ENCODE data around the gene ATG16L1.

DNA sequence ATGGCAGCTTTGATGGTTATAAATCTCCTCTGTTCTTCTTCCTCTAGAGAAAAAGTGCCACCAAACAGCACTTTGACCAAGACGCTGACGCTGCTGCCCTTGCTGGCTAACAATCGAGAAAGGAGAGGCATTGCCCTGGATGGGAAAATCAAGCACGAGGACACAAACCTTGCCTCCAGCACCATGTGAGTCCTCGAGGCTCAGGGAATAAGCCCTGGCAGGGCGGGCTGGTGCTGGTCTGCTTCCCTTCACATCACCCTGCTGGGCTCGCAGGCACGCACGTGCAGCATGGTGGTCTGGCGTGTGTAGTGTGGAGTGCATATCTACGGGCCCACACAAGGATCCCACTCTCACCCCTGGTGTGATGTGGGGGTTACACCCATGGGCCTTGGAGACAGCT is 83.4 kb downstream of the ATG16L1 start:
- TF ChIP-seq, protein P1, sequence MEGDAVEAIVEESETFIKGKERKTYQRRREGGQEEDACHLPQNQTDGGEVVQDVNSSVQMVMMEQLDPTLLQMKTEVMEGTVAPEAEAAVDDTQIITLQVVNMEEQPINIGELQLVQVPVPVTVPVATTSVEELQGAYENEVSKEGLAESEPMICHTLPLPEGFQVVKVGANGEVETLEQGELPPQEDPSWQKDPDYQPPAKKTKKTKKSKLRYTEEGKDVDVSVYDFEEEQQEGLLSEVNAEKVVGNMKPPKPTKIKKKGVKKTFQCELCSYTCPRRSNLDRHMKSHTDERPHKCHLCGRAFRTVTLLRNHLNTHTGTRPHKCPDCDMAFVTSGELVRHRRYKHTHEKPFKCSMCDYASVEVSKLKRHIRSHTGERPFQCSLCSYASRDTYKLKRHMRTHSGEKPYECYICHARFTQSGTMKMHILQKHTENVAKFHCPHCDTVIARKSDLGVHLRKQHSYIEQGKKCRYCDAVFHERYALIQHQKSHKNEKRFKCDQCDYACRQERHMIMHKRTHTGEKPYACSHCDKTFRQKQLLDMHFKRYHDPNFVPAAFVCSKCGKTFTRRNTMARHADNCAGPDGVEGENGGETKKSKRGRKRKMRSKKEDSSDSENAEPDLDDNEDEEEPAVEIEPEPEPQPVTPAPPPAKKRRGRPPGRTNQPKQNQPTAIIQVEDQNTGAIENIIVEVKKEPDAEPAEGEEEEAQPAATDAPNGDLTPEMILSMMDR (IDR thresholded peaks at IDR 0.05 in 4 of 5, conservative IDR thresholded peaks at IDR 0.05 in 1 of 5), result no peak
- TF ChIP-seq POLR2A (IDR thresholded peaks at IDR 0.05), result no peak

All from gastrocnemius medialis (tissue), 4 donors.